Anterior cingulate cortex (tissue), 58 donors: ENCODE measurements around the gene TREML4.
"Not testable (repeated sequence)": the region's sequence is repeated elsewhere in the genome, so short reads cannot be mapped to it uniquely, and the experiment has no call there.

ENCODE experiments used
- DNase-seq, 58 donors: peaks; one replicate each; lab custom pipeline; 2025; lab: John Stamatoyannopoulos, UW

TREML4 gene

GRCh38 chr6:41201764-41202173, 26.4 kb upstream of the TREML4 start:
- no peak for DNase-seq

- no peak for DNase-seq
Measured at GRCh38 chr6:41204156-41204555, 24.0 kb upstream of the TREML4 start.

GRCh38 chr6:41208439-41209106, 19.6 kb upstream of the TREML4 start:
- DNase-seq: no peak

- no peak for DNase-seq
Measured at GRCh38 chr6:41209547-41210320, 18.4 kb upstream of the TREML4 start.

GRCh38 chr6:41214559-41215238, 13.4 kb upstream of the TREML4 start:
- DNase-seq: no peak

- no peak for DNase-seq
Measured at GRCh38 chr6:41215777-41216176, 12.4 kb upstream of the TREML4 start.

GRCh38 chr6:41216616-41217015, 11.5 kb upstream of the TREML4 start:
- DNase-seq: no peak

GRCh38 chr6:41222045-41222444, 6.1 kb upstream of the TREML4 start:
- DNase-seq: no peak

GRCh38 chr6:41222513-41222912, 5.6 kb upstream of the TREML4 start:
- DNase-seq: no peak

- no peak for DNase-seq
Measured at GRCh38 chr6:41224800-41225199, 3.3 kb upstream of the TREML4 start.

GRCh38 chr6:41226752-41227151, 1.4 kb upstream of the TREML4 start:
- DNase-seq: no peak

GRCh38 chr6:41228616-41229015, 467 bp downstream of the TREML4 start:
- no peak for DNase-seq

- no peak for DNase-seq
Measured at GRCh38 chr6:41229721-41230120, 1.6 kb downstream of the TREML4 start.

GRCh38 chr6:41231246-41231645, 3.1 kb downstream of the TREML4 start:
- DNase-seq: no peak

- DNase-seq: no peak
Measured at GRCh38 chr6:41232667-41233066, 4.5 kb downstream of the TREML4 start.

- DNase-seq: no peak
Measured at GRCh38 chr6:41236276-41236675, 8.1 kb downstream of the TREML4 start.

- no peak for DNase-seq
Measured at GRCh38 chr6:41237128-41237527, 9.0 kb downstream of the TREML4 start.

- no peak for DNase-seq
Measured at GRCh38 chr6:41239467-41240159, 11.5 kb downstream of the TREML4 start.

- not testable (repeated sequence) for DNase-seq
Measured at GRCh38 chr6:41246529-41246928, 18.4 kb downstream of the TREML4 start.

- DNase-seq: no peak
Measured at GRCh38 chr6:41247288-41247865, 19.2 kb downstream of the TREML4 start.
